HepG2 (cell line): ENCODE measurements around the gene SNED1. TPM values are rescaled to one million over a fixed set of nuclear protein-coding genes. Genes with fewer than 3 reads are reported as not detected.

Experiments
- ATAC-seq: fragments of 200-7000 bp; cut with Tn5 transposase; 3 replicates; pipeline ENCODE4 v1.9.1; 2020; ENCODE audit warnings: mild to moderate bottlenecking, moderate library complexity
- BruUV-seq: library from RNA; stranded (reverse); fragments of 400-500 nt; replicated peaks from 2 replicates; lab custom pipeline; 2021; lab: Mats Ljungman, UMichigan
- CTCF ChIA-PET: fragments of 300-600 bp; formaldehyde crosslinking; extraction: SDS; loops from one replicate; lab custom pipeline; 2021; ENCODE audit warnings: low total read pairs, inconsistent platforms, low intra/inter-chr PET ratio; lab: Yijun Ruan, JAX
- POLR2A ChIA-PET: fragments of 350-600 bp; sonication (Branson Sonifier 250); formaldehyde crosslinking; loops from one replicate; lab custom pipeline; 2020; ENCODE audit warnings: antibody characterized with exemption, inconsistent platforms; lab: Yijun Ruan, JAX
- DNase-seq: peaks from one replicate; pipeline ENCODE4 v3.0.0-alpha.2; 2015; ENCODE audit warnings: low spot score
- FAIRE-seq: peaks from 3 replicates; lab custom pipeline; 2011; peaks lifted over from hg19 to GRCh38; lab: Jason Lieb, UNC
- H2AFZ ChIP-seq: one replicate; pipeline ENCODE4 v1.6.1; 2011; ENCODE audit warnings: low read length, inconsistent platforms
- H3K27ac ChIP-seq: fragments of 300-600 bp; 3 replicates; pipeline ENCODE4 v1.8.0; 2011; ENCODE audit warnings: mixed run types, mild to moderate bottlenecking, mixed read lengths, low read length, inconsistent platforms; ENCODE audit not compliant: insufficient read depth; ENCODE audit errors: extremely low read length
- H3K27me3 ChIP-seq, 2 experiments: fragments of 200-600 bp in 1 of 2; 2 replicates in 1 of 2; 3 replicates in 1 of 2; pipeline versions ENCODE4 v1.6.0 to v1.8.0; 2011; ENCODE audit warnings: low read length in 2 of 2, mild to moderate bottlenecking in 2 of 2, moderate library complexity in 2 of 2, inconsistent platforms in 1 of 2; ENCODE audit not compliant: insufficient read depth in 2 of 2, control insufficient read depth in 1 of 2
- H3K36me3 ChIP-seq, 2 experiments: fragments of 200-600 bp in 1 of 2; replicated peaks in 1 of 2; 2 replicates in 1 of 2; 3 replicates in 1 of 2; pipeline versions ENCODE4 v1.5.1 to v1.8.0; 2011; ENCODE audit warnings: low read length in 2 of 2, inconsistent platforms in 1 of 2; ENCODE audit not compliant: insufficient read depth in 2 of 2, control insufficient read depth in 1 of 2
- H3K4me1 ChIP-seq: 2 replicates; pipeline ENCODE4 v1.5.1; 2012; ENCODE audit warnings: low read length, inconsistent platforms; ENCODE audit not compliant: insufficient read depth
- H3K4me2 ChIP-seq: 2 replicates; pipeline ENCODE4 v1.6.0; 2011; ENCODE audit warnings: low read depth, low read length, inconsistent platforms
- H3K4me3 ChIP-seq, 3 experiments: fragments of 200-600 bp in 1 of 3; sonication (generic), shearing (Covaris generic) in 1 of 3; replicated peaks in 1 of 3; 2 replicates each; pipeline ENCODE4 v1.5.1; 2011 to 2016; ENCODE audit warnings: low read length in 3 of 3, inconsistent platforms in 2 of 3, low read depth in 2 of 3, mild to moderate bottlenecking in 2 of 3, control low read depth in 1 of 3, mixed read lengths in 1 of 3; ENCODE audit not compliant: insufficient read depth in 1 of 3
- H3K79me2 ChIP-seq: one replicate; pipeline ENCODE4 v1.6.1; 2011; ENCODE audit warnings: low read length, inconsistent platforms; ENCODE audit not compliant: insufficient read depth
- H3K9ac ChIP-seq: 2 replicates; pipeline ENCODE4 v1.6.0; 2011; ENCODE audit warnings: mild to moderate bottlenecking, low read depth, low read length, inconsistent platforms; ENCODE audit not compliant: insufficient read depth
- H3K9me3 ChIP-seq: 2 replicates; pipeline ENCODE4 v1.5.1; 2012; ENCODE audit warnings: mild to moderate bottlenecking, low read length
- H4K20me1 ChIP-seq: 2 replicates; pipeline ENCODE4 v1.6.0; 2011; ENCODE audit warnings: inconsistent platforms, mild to moderate bottlenecking, low read length, moderate library complexity; ENCODE audit not compliant: insufficient read depth
- BORCS8-MEF2B ChIP-seq: sonication (generic); formaldehyde crosslinking; IDR thresholded peaks from 2 replicates; pipeline ENCODE4 v1.8.0; 2022; ENCODE audit warnings: mild to moderate bottlenecking, missing genetic modification reagents
- FOXK2 ChIP-seq: fragments of 450-650 bp; IDR thresholded peaks from 2 replicates; pipeline ENCODE4 v1.6.1; 2016
- ZNF615 ChIP-seq: sonication (generic); formaldehyde crosslinking; IDR thresholded peaks from 2 replicates; pipeline ENCODE4 v1.5.0; 2020; ENCODE audit warnings: mild to moderate bottlenecking, missing genetic modification reagents, borderline replicate concordance
- WGBS: methylation state at CpG from one replicate; pipeline ENCODE4 v1.1.6; 2017; ENCODE audit warnings: low lambda C conversion rate; 5-methylcytosine and 5-hydroxymethylcytosine counted together
- in situ Hi-C: cut with HindIII; loops from 2 replicates; pipeline ENCODE4 v1.10.0; 2017; ENCODE audit warnings: low pct_unique_long_range_greater_than_20kb; ENCODE audit not compliant: extremely low pct_ligation_motif_present
- intact Hi-C: fragments of 100-400 bp; cut with micrococcal nuclease; formaldehyde crosslinking; loops from one replicate; pipeline ENCODE4 v1.10.0; 2022; ENCODE audit not compliant: unreplicated experiment
- polyA plus RNA-seq, 8 experiments: library from polyadenylated mRNA; depleted of rRNA in 3 of 8; stranded (reverse) in 7 of 8; unstranded in 1 of 8; fragments of >200 nt; fragmentation: Illumina TruSeq in 4 of 8; extraction: Trizol in 4 of 8; gene quantifications; 2 replicates each; pipeline versions ENCODE4 v1.2.1 to v1.2.3, GENCODE V29; 2011 to 2016; ENCODE audit warnings: low read depth in 4 of 8, missing spikeins in 1 of 8, mixed read lengths in 1 of 8; ENCODE audit not compliant: insufficient read depth in 1 of 8
- total RNA-seq, 5 experiments: library from RNA; depleted of rRNA; stranded (reverse); fragments of >200 nt; fragmentation: Illumina TruSeq; extraction: Trizol; gene quantifications; 2 replicates each; pipeline ENCODE4 v1.2.3, GENCODE V29; 2016; ENCODE audit warnings: low read depth in 1 of 5
- TF ChIP-seq, protein P1 (sequence below): sonication (generic); formaldehyde crosslinking; IDR thresholded peaks from 2 replicates; pipeline ENCODE4 v1.5.0; 2020; ENCODE audit warnings: mild to moderate bottlenecking, missing genetic modification reagents, borderline replicate concordance
- TF ChIP-seq, protein P2 (sequence below): sonication (generic); formaldehyde crosslinking; IDR thresholded peaks from 2 replicates; pipeline ENCODE4 v1.5.1; 2020; ENCODE audit warnings: missing genetic modification reagents, mild to moderate bottlenecking, borderline replicate concordance
- TF ChIP-seq, protein P3 (sequence below), 2 experiments: sonication (generic) in 1 of 2; formaldehyde crosslinking in 1 of 2; IDR thresholded peaks; 2 replicates each; pipeline versions ENCODE4 v1.6.1 to v1.9.0; 2014 to 2022; ENCODE audit warnings: antibody characterized with exemption in 1 of 2, borderline replicate concordance in 1 of 2, inconsistent platforms in 1 of 2, low read depth in 1 of 2, missing genetic modification reagents in 1 of 2

Gene SNED1
- total and polyA plus RNA-seq, 2 of the 13 experiments (the other 11 are each of a cell fraction or from before 2014, with no cell fraction given) = 0.15 to 0.65 TPM

DNA sequence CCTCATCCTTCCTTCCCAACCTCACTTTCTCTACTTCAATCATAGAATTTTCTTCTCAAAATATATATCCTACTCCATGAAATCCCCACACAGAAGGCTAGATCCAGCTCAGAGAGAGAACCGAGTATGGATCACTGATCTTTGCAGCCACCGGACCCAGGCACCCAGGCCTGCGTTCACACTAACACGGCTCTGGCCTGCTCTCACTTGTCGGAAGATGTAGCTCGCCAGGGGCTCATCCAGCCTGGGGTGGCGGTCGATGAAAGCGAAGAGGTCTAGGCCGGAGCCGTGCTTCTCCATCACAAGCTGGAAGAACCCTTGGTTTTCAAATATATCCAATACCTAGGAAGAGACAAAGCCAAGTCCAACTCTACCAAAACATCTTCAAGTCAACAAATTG is 116.4 kb downstream of the SNED1 start:
- ATAC-seq = no peak
- H3K79me2 ChIP-seq = no peaks in the 10 kb centered on the region
- no peak overlapping the region for H3K4me3 ChIP-seq
- H2AFZ ChIP-seq = no peak overlapping the region
- intact Hi-C loops (no loop called here), in situ Hi-C loops (no loop called here)
- POLR2A ChIA-PET = no interaction called here
- no peak overlapping the region for H3K27ac ChIP-seq
- CTCF ChIA-PET = no interaction called here
- no peaks in the 10 kb centered on the region for H4K20me1 ChIP-seq
- 97% methylated on average over 11 of the region's 11 CpGs for WGBS
- H3K27me3 ChIP-seq = no peaks in the 10 kb centered on the region
- no peak for DNase-seq
- no peaks in the 10 kb centered on the region for H3K4me1 ChIP-seq
- H3K36me3 ChIP-seq = peaks cover 9 to 30% of the 10 kb centered on the region in 2 experiments; a peak in 4 of 5 replicates
- no TSS peak for BruUV-seq
- no peak for FAIRE-seq
- H3K4me2 ChIP-seq = no peak overlapping the region
- no peak overlapping the region for H3K9ac ChIP-seq
- H3K9me3 ChIP-seq = no peaks in the 10 kb centered on the region
- TF ChIP-seq ZNF615 (CRISPR knock-in tag) (no peak), FOXK2 (no peak), BORCS8-MEF2B (CRISPR knock-in tag) (no peak)
- TF ChIP-seq, protein P1, sequence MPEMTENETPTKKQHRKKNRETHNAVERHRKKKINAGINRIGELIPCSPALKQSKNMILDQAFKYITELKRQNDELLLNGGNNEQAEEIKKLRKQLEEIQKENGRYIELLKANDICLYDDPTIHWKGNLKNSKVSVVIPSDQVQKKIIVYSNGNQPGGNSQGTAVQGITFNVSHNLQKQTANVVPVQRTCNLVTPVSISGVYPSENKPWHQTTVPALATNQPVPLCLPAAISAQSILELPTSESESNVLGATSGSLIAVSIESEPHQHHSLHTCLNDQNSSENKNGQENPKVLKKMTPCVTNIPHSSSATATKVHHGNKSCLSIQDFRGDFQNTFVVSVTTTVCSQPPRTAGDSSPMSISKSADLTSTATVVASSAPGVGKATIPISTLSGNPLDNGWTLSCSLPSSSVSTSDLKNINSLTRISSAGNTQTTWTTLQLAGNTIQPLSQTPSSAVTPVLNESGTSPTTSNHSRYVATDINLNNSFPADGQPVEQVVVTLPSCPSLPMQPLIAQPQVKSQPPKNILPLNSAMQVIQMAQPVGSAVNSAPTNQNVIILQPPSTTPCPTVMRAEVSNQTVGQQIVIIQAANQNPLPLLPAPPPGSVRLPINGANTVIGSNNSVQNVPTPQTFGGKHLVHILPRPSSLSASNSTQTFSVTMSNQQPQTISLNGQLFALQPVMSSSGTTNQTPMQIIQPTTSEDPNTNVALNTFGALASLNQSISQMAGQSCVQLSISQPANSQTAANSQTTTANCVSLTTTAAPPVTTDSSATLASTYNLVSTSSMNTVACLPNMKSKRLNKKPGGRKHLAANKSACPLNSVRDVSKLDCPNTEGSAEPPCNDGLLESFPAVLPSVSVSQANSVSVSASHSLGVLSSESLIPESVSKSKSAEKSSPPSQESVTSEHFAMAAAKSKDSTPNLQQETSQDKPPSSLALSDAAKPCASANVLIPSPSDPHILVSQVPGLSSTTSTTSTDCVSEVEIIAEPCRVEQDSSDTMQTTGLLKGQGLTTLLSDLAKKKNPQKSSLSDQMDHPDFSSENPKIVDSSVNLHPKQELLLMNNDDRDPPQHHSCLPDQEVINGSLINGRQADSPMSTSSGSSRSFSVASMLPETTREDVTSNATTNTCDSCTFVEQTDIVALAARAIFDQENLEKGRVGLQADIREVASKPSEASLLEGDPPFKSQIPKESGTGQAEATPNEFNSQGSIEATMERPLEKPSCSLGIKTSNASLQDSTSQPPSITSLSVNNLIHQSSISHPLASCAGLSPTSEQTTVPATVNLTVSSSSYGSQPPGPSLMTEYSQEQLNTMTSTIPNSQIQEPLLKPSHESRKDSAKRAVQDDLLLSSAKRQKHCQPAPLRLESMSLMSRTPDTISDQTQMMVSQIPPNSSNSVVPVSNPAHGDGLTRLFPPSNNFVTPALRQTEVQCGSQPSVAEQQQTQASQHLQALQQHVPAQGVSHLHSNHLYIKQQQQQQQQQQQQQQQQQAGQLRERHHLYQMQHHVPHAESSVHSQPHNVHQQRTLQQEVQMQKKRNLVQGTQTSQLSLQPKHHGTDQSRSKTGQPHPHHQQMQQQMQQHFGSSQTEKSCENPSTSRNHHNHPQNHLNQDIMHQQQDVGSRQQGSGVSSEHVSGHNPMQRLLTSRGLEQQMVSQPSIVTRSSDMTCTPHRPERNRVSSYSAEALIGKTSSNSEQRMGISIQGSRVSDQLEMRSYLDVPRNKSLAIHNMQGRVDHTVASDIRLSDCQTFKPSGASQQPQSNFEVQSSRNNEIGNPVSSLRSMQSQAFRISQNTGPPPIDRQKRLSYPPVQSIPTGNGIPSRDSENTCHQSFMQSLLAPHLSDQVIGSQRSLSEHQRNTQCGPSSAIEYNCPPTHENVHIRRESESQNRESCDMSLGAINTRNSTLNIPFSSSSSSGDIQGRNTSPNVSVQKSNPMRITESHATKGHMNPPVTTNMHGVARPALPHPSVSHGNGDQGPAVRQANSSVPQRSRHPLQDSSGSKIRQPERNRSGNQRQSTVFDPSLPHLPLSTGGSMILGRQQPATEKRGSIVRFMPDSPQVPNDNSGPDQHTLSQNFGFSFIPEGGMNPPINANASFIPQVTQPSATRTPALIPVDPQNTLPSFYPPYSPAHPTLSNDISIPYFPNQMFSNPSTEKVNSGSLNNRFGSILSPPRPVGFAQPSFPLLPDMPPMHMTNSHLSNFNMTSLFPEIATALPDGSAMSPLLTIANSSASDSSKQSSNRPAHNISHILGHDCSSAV (CRISPR knock-in tag) = no peak
- TF ChIP-seq, protein P2, sequence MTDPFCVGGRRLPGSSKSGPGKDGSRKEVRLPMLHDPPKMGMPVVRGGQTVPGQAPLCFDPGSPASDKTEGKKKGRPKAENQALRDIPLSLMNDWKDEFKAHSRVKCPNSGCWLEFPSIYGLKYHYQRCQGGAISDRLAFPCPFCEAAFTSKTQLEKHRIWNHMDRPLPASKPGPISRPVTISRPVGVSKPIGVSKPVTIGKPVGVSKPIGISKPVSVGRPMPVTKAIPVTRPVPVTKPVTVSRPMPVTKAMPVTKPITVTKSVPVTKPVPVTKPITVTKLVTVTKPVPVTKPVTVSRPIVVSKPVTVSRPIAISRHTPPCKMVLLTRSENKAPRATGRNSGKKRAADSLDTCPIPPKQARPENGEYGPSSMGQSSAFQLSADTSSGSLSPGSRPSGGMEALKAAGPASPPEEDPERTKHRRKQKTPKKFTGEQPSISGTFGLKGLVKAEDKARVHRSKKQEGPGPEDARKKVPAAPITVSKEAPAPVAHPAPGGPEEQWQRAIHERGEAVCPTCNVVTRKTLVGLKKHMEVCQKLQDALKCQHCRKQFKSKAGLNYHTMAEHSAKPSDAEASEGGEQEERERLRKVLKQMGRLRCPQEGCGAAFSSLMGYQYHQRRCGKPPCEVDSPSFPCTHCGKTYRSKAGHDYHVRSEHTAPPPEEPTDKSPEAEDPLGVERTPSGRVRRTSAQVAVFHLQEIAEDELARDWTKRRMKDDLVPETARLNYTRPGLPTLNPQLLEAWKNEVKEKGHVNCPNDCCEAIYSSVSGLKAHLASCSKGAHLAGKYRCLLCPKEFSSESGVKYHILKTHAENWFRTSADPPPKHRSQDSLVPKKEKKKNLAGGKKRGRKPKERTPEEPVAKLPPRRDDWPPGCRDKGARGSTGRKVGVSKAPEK (CRISPR knock-in tag) = no peak
- TF ChIP-seq, protein P3, sequence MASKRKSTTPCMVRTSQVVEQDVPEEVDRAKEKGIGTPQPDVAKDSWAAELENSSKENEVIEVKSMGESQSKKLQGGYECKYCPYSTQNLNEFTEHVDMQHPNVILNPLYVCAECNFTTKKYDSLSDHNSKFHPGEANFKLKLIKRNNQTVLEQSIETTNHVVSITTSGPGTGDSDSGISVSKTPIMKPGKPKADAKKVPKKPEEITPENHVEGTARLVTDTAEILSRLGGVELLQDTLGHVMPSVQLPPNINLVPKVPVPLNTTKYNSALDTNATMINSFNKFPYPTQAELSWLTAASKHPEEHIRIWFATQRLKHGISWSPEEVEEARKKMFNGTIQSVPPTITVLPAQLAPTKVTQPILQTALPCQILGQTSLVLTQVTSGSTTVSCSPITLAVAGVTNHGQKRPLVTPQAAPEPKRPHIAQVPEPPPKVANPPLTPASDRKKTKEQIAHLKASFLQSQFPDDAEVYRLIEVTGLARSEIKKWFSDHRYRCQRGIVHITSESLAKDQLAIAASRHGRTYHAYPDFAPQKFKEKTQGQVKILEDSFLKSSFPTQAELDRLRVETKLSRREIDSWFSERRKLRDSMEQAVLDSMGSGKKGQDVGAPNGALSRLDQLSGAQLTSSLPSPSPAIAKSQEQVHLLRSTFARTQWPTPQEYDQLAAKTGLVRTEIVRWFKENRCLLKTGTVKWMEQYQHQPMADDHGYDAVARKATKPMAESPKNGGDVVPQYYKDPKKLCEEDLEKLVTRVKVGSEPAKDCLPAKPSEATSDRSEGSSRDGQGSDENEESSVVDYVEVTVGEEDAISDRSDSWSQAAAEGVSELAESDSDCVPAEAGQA (IDR thresholded peaks at IDR 0.05; ENCODE audit: low read depth) = no peak
- TF ChIP-seq, protein P3 (CRISPR knock-in tag; IDR thresholded peaks at IDR 0.05; ENCODE audit: borderline replicate concordance) = no peak
